ENCODE measurements around the gene PREX1. TPM values are rescaled to one million over a fixed set of nuclear protein-coding genes. Genes with fewer than 3 reads are reported as not detected.

The PREX1 gene
- total RNA-seq, 1 experiment from 2014 or later = 9.5 TPM

GRCh38 chr20:48653706-48654051, 174.1 kb downstream of the PREX1 start:
- POLR2A ChIA-PET = no interaction called here

GRCh38 chr20:48652961-48653705, 174.7 kb downstream of the PREX1 start:
- no peaks in the 10 kb centered on the region for H3K9me3 Mint-ChIP-seq (ENCODE audit: unreplicated experiment)
- Histone ChIP-seq H3K27me3 (replicated peaks; ENCODE audit: control insufficient read depth, insufficient read depth, low read length) (no peaks in the 10 kb centered on the region), H3K4me1 (peaks cover 8% of the 10 kb centered on the region; the same call in 1 of the 2 replicates), H3K9me3 (no peaks in the 10 kb centered on the region), H3K4me3 (ENCODE audit: low read depth, low read length) (no peak overlapping the region), H3K36me3 (ENCODE audit: control insufficient read depth, insufficient read depth, low read length) (no peaks in the 10 kb centered on the region)
- ChIA-PET POLR2A (no interaction called here), CTCF (no interaction called here)
- H3K36me3 Mint-ChIP-seq (ENCODE audit: insufficient read depth, unreplicated experiment) = no peaks in the 10 kb centered on the region
- H3K4me1 Mint-ChIP-seq (ENCODE audit: low read depth, unreplicated experiment) = peaks cover 14% of the 10 kb centered on the region
- no peaks in the 10 kb centered on the region for H3K27me3 Mint-ChIP-seq (ENCODE audit: insufficient read depth, unreplicated experiment)
- intact Hi-C loops (cut with micrococcal nuclease; ENCODE audit: unreplicated experiment) = no loop called here
- BruUV-seq (replicated peaks) = no TSS peak
- no peak overlapping the region for H3K27ac Mint-ChIP-seq (ENCODE audit: unreplicated experiment)
- H3K4me3 Mint-ChIP-seq (ENCODE audit: unreplicated experiment) = no peak overlapping the region
- no peak for TF ChIP-seq CTCF (IDR thresholded peaks at IDR 0.05; ENCODE audit: insufficient read depth in 1 of 2, low read depth in 1 of 2, low read length in 1 of 2, severe bottlenecking in 1 of 2, unreplicated experiment in 1 of 2)
- DNase-seq = no peak

More at GRCh38 chr20:48653706-48654051, 174.1 kb downstream of the PREX1 start:
- Mint-ChIP-seq H3K27ac (ENCODE audit: unreplicated experiment) (no peak overlapping the region), H3K27me3 (ENCODE audit: insufficient read depth, unreplicated experiment) (no peaks in the 10 kb centered on the region), H3K4me3 (ENCODE audit: unreplicated experiment) (no peak overlapping the region), H3K9me3 (ENCODE audit: unreplicated experiment) (no peaks in the 10 kb centered on the region), H3K4me1 (ENCODE audit: low read depth, unreplicated experiment) (peaks cover 8% of the 10 kb centered on the region), H3K36me3 (ENCODE audit: insufficient read depth, unreplicated experiment) (no peaks in the 10 kb centered on the region)
- TF ChIP-seq CTCF (IDR thresholded peaks at IDR 0.05; ENCODE audit: insufficient read depth in 1 of 2, low read depth in 1 of 2, low read length in 1 of 2, severe bottlenecking in 1 of 2, unreplicated experiment in 1 of 2) = no peak
- intact Hi-C loops (cut with micrococcal nuclease; ENCODE audit: unreplicated experiment) = no loop called here
- CTCF ChIA-PET = no interaction called here
- DNase-seq = no peak
- no peaks in the 10 kb centered on the region for H3K27me3 ChIP-seq (replicated peaks; ENCODE audit: control insufficient read depth, insufficient read depth, low read length)
- peaks cover 2% of the 10 kb centered on the region; the same call in 1 of the 2 replicates for H3K4me1 ChIP-seq
- no peak overlapping the region for H3K4me3 ChIP-seq (ENCODE audit: low read depth, low read length)
- H3K36me3 ChIP-seq (ENCODE audit: control insufficient read depth, insufficient read depth, low read length) = no peaks in the 10 kb centered on the region
- no peaks in the 10 kb centered on the region for H3K9me3 ChIP-seq
- BruUV-seq (replicated peaks) = no TSS peak

- no peaks in the 10 kb centered on the region for H3K27me3 ChIP-seq (replicated peaks; ENCODE audit: control insufficient read depth, insufficient read depth, low read length)
- Mint-ChIP-seq H3K27me3 (ENCODE audit: insufficient read depth, unreplicated experiment) (no peaks in the 10 kb centered on the region), H3K4me3 (ENCODE audit: unreplicated experiment) (no peak overlapping the region), H3K9me3 (ENCODE audit: unreplicated experiment) (no peaks in the 10 kb centered on the region), H3K36me3 (ENCODE audit: insufficient read depth, unreplicated experiment) (no peaks in the 10 kb centered on the region), H3K4me1 (ENCODE audit: low read depth, unreplicated experiment) (peaks cover 8% of the 10 kb centered on the region), H3K27ac (ENCODE audit: unreplicated experiment) (no peak overlapping the region)
- no peak for DNase-seq
- H3K4me3 ChIP-seq (ENCODE audit: low read depth, low read length) = no peak overlapping the region
- peaks cover 9% of the 10 kb centered on the region; the same call in 1 of the 2 replicates for H3K4me1 ChIP-seq
- ChIA-PET POLR2A (no interaction called here), CTCF (no interaction called here)
- H3K36me3 ChIP-seq (ENCODE audit: control insufficient read depth, insufficient read depth, low read length) = no peaks in the 10 kb centered on the region
- intact Hi-C loops (cut with micrococcal nuclease; ENCODE audit: unreplicated experiment) = no loop called here
- no peak for TF ChIP-seq CTCF (IDR thresholded peaks at IDR 0.05; ENCODE audit: insufficient read depth in 1 of 2, low read depth in 1 of 2, low read length in 1 of 2, severe bottlenecking in 1 of 2, unreplicated experiment in 1 of 2)
- BruUV-seq (replicated peaks) = no TSS peak
- no peaks in the 10 kb centered on the region for H3K9me3 ChIP-seq
Measured at GRCh38 chr20:48651960-48652359, 175.8 kb downstream of the PREX1 start.

Measured in Caco-2 (cell line).